Dendritic cell treated with granulocyte-macrophage colony-stimulating factor and Interleukin-4, amounts not matched to agents 40 ng/mL and 50 ng/mL, for 4 days (primary cell): ENCODE results near the gene STAMBPL1.

Experiments used
- H3K27ac Mint-ChIP-seq: one replicate; pipeline ENCODE4 v1.8.0; 2022; ENCODE audit warnings: mild to moderate bottlenecking, mixed read lengths
- H3K27me3 Mint-ChIP-seq: one replicate; pipeline ENCODE4 v1.8.0; 2022; ENCODE audit warnings: mild to moderate bottlenecking, mixed read lengths
- H3K36me3 Mint-ChIP-seq: one replicate; pipeline ENCODE4 v1.8.0; 2022; ENCODE audit warnings: low read depth, mixed read lengths
- H3K4me1 Mint-ChIP-seq: one replicate; pipeline ENCODE4 v1.8.0; 2022; ENCODE audit warnings: low read depth, mixed read lengths
- H3K4me3 Mint-ChIP-seq: one replicate; pipeline ENCODE4 v1.8.0; 2022; ENCODE audit warnings: mild to moderate bottlenecking, moderate library complexity, mixed read lengths
- H3K9me3 Mint-ChIP-seq: one replicate; pipeline ENCODE4 v1.8.0; 2022; ENCODE audit warnings: mixed read lengths
- intact Hi-C: fragments of 100-400 bp; cut with micrococcal nuclease; formaldehyde crosslinking; loops from one replicate; pipeline ENCODE4 v1.15.0; 2022

STAMBPL1 gene

GRCh38 chr10:88946200-88946599 lies 66.2 kb downstream of the STAMBPL1 start:
- Mint-ChIP-seq H3K27ac (no peak overlapping the region), H3K9me3 (no peaks in the 10 kb centered on the region), H3K36me3 (peaks cover 14% of the 10 kb centered on the region), H3K27me3 (peaks cover 60% of the 10 kb centered on the region), H3K4me3 (no peak overlapping the region), H3K4me1 (peaks cover 13% of the 10 kb centered on the region)
- intact Hi-C loops: no loop called here

- H3K4me3 Mint-ChIP-seq: no peak overlapping the region
- H3K36me3 Mint-ChIP-seq: peaks cover 6% of the 10 kb centered on the region
- H3K27me3 Mint-ChIP-seq: peaks cover 60% of the 10 kb centered on the region
- intact Hi-C loops: no loop called here
- H3K4me1 Mint-ChIP-seq: peaks cover 13% of the 10 kb centered on the region
- H3K9me3 Mint-ChIP-seq: no peaks in the 10 kb centered on the region
- no peak overlapping the region for H3K27ac Mint-ChIP-seq
Measured at GRCh38 chr10:88946965-88947590, 67.0 kb downstream of the STAMBPL1 start.

- H3K9me3 Mint-ChIP-seq: peaks cover 11% of the 10 kb centered on the region
- no peaks in the 10 kb centered on the region for H3K36me3 Mint-ChIP-seq
- intact Hi-C loops: no loop called here
- H3K27me3 Mint-ChIP-seq: peaks cover 62% of the 10 kb centered on the region
- H3K4me1 Mint-ChIP-seq: peaks cover 12% of the 10 kb centered on the region
- H3K4me3 Mint-ChIP-seq: no peak overlapping the region
- no peak overlapping the region for H3K27ac Mint-ChIP-seq
Measured at GRCh38 chr10:88949051-88949450, 69.0 kb downstream of the STAMBPL1 start.

- peaks cover 12% of the 10 kb centered on the region for H3K9me3 Mint-ChIP-seq
- H3K4me3 Mint-ChIP-seq: no peak overlapping the region
- H3K4me1 Mint-ChIP-seq: peaks cover 5% of the 10 kb centered on the region
- H3K27me3 Mint-ChIP-seq: peaks cover 59% of the 10 kb centered on the region
- H3K27ac Mint-ChIP-seq: no peak overlapping the region
- intact Hi-C loops: no loop called here
- H3K36me3 Mint-ChIP-seq: no peaks in the 10 kb centered on the region
Measured at GRCh38 chr10:88949912-88950837, 70.1 kb downstream of the STAMBPL1 start.

- peaks cover 12% of the 10 kb centered on the region for H3K9me3 Mint-ChIP-seq
- peaks cover 5% of the 10 kb centered on the region for H3K4me1 Mint-ChIP-seq
- no peaks in the 10 kb centered on the region for H3K36me3 Mint-ChIP-seq
- intact Hi-C loops: no loop called here
- H3K27me3 Mint-ChIP-seq: peaks cover 51% of the 10 kb centered on the region
- H3K4me3 Mint-ChIP-seq: no peak within 1 kb of the TSS
- H3K27ac Mint-ChIP-seq: no peak within 1 kb of the TSS
Measured at GRCh38 chr10:88952647-88953111, 72.6 kb downstream of the STAMBPL1 start, which contains the start of gene ACTA2. Gene ACTA2, minus strand, starts transcription at chr10:88952773. Its CDS starts 3,843 bp downstream, at chr10:88948930.

- Mint-ChIP-seq H3K36me3 (no peaks in the 10 kb centered on the region), H3K4me1 (peaks cover 5% of the 10 kb centered on the region), H3K9me3 (peaks cover 12% of the 10 kb centered on the region), H3K27me3 (peaks cover 48% of the 10 kb centered on the region), H3K4me3 (no peak overlapping the region), H3K27ac (no peak overlapping the region)
- intact Hi-C loops: no loop called here
Measured at GRCh38 chr10:88953662-88954061, 73.6 kb downstream of the STAMBPL1 start.

- H3K27me3 Mint-ChIP-seq: peaks cover 42% of the 10 kb centered on the region
- H3K4me1 Mint-ChIP-seq: peaks cover 5% of the 10 kb centered on the region
- no peak overlapping the region for H3K4me3 Mint-ChIP-seq
- no peaks in the 10 kb centered on the region for H3K36me3 Mint-ChIP-seq
- no peak overlapping the region for H3K27ac Mint-ChIP-seq
- intact Hi-C loops: no loop called here
- peaks cover 12% of the 10 kb centered on the region for H3K9me3 Mint-ChIP-seq
Measured at GRCh38 chr10:88954458-88955083, 74.5 kb downstream of the STAMBPL1 start.

- Mint-ChIP-seq H3K9me3 (peaks cover 12% of the 10 kb centered on the region), H3K27me3 (peaks cover 20% of the 10 kb centered on the region), H3K4me3 (no peak overlapping the region), H3K27ac (no peak overlapping the region), H3K36me3 (no peaks in the 10 kb centered on the region), H3K4me1 (peaks cover 6% of the 10 kb centered on the region)
- intact Hi-C loops: no loop called here
Measured at GRCh38 chr10:88957381-88957780, 77.3 kb downstream of the STAMBPL1 start.

- Mint-ChIP-seq H3K27ac (no peak overlapping the region), H3K4me1 (peaks cover 7% of the 10 kb centered on the region), H3K9me3 (peaks cover 4% of the 10 kb centered on the region), H3K4me3 (no peak overlapping the region), H3K27me3 (peaks cover 8% of the 10 kb centered on the region), H3K36me3 (no peaks in the 10 kb centered on the region)
- intact Hi-C loops: no loop called here
Measured at GRCh38 chr10:88958721-88959120, 78.7 kb downstream of the STAMBPL1 start.

- H3K27me3 Mint-ChIP-seq: peaks cover 4% of the 10 kb centered on the region
- no peak overlapping the region for H3K4me3 Mint-ChIP-seq
- no peak overlapping the region for H3K27ac Mint-ChIP-seq
- H3K36me3 Mint-ChIP-seq: no peaks in the 10 kb centered on the region
- intact Hi-C loops: no loop called here
- H3K4me1 Mint-ChIP-seq: peaks cover 13% of the 10 kb centered on the region
- no peaks in the 10 kb centered on the region for H3K9me3 Mint-ChIP-seq
Measured at GRCh38 chr10:88960802-88961201, 80.8 kb downstream of the STAMBPL1 start.

- Mint-ChIP-seq H3K27ac (no peak overlapping the region), H3K4me3 (no peak overlapping the region), H3K9me3 (no peaks in the 10 kb centered on the region), H3K36me3 (no peaks in the 10 kb centered on the region), H3K27me3 (peaks cover 4% of the 10 kb centered on the region), H3K4me1 (peaks cover 13% of the 10 kb centered on the region)
- intact Hi-C loops: no loop called here
Measured at GRCh38 chr10:88961266-88961665, 81.2 kb downstream of the STAMBPL1 start.

- H3K4me3 Mint-ChIP-seq: no peak overlapping the region
- intact Hi-C loops: no loop called here
- peaks cover 4% of the 10 kb centered on the region for H3K27me3 Mint-ChIP-seq
- no peaks in the 10 kb centered on the region for H3K9me3 Mint-ChIP-seq
- peaks cover 13% of the 10 kb centered on the region for H3K4me1 Mint-ChIP-seq
- no peak overlapping the region for H3K27ac Mint-ChIP-seq
- H3K36me3 Mint-ChIP-seq: no peaks in the 10 kb centered on the region
Measured at GRCh38 chr10:88962336-88962735, 82.3 kb downstream of the STAMBPL1 start.

GRCh38 chr10:88963318-88963717 lies 83.3 kb downstream of the STAMBPL1 start:
- H3K27ac Mint-ChIP-seq: no peak overlapping the region
- H3K4me3 Mint-ChIP-seq: no peak overlapping the region
- H3K27me3 Mint-ChIP-seq: no peaks in the 10 kb centered on the region
- no peaks in the 10 kb centered on the region for H3K9me3 Mint-ChIP-seq
- H3K36me3 Mint-ChIP-seq: no peaks in the 10 kb centered on the region
- peaks cover 13% of the 10 kb centered on the region for H3K4me1 Mint-ChIP-seq
- intact Hi-C loops: no loop called here

GRCh38 chr10:88964360-88964759 lies 84.3 kb downstream of the STAMBPL1 start:
- no peak overlapping the region for H3K27ac Mint-ChIP-seq
- no peak overlapping the region for H3K4me3 Mint-ChIP-seq
- H3K9me3 Mint-ChIP-seq: no peaks in the 10 kb centered on the region
- H3K36me3 Mint-ChIP-seq: no peaks in the 10 kb centered on the region
- H3K4me1 Mint-ChIP-seq: peaks cover 13% of the 10 kb centered on the region
- H3K27me3 Mint-ChIP-seq: no peaks in the 10 kb centered on the region
- intact Hi-C loops: no loop called here
